Measurements from ENCODE around the gene SORCS3. TPM values are rescaled to one million over a fixed set of nuclear protein-coding genes. Genes with fewer than 3 reads are reported as not detected.

Gene SORCS3
- total RNA-seq, 2 donors from 2014 or later, result 0.68 TPM; not detected in 1

- DNase-seq, result no peak
- peaks cover 12% of the 10 kb centered on the region for H3K4me1 Mint-ChIP-seq
- H3K4me3 Mint-ChIP-seq, result no peak overlapping the region
- no peak overlapping the region for H3K4me3 ChIP-seq (ENCODE audit: low read length)
- H3K9ac ChIP-seq (ENCODE audit: extremely low read depth, low read length, poor library complexity, severe bottlenecking), result no peak overlapping the region
- no peaks in the 10 kb centered on the region for H3K9me3 ChIP-seq (ENCODE audit: control insufficient read depth, low read length)
- H3K36me3 ChIP-seq (ENCODE audit: control insufficient read depth, insufficient read depth, low read length), result no peaks in the 10 kb centered on the region
- H3K27me3 Mint-ChIP-seq (ENCODE audit: insufficient read depth), result no peaks in the 10 kb centered on the region
- H3K27ac ChIP-seq (ENCODE audit: low read depth, low read length), result no peak overlapping the region
- WGBS, 2 experiments (ENCODE audit: insufficient coverage in 1 of 2, insufficient read length in 1 of 2), result 97 to 100% methylated on average over 4 of the region's 4 CpGs
- no peaks in the 10 kb centered on the region for H3K27me3 ChIP-seq (ENCODE audit: control insufficient read depth, insufficient read depth, low read length, poor library complexity, severe bottlenecking)
- H3K4me1 ChIP-seq (ENCODE audit: control insufficient read depth, insufficient read depth, low read length), result no peaks in the 10 kb centered on the region
- TF ChIP-seq CTCF (conservative IDR thresholded peaks at IDR 0.05), result no peak
- H3K27ac Mint-ChIP-seq, result no peak overlapping the region
- H3K9me3 Mint-ChIP-seq, result no peaks in the 10 kb centered on the region
- no peaks in the 10 kb centered on the region for H3K36me3 Mint-ChIP-seq (ENCODE audit: low read depth)
Measured at GRCh38 chr10:105154736-105155135, 513.6 kb downstream of the SORCS3 start.

- H3K27ac Mint-ChIP-seq, result no peak overlapping the region
- TF ChIP-seq CTCF (conservative IDR thresholded peaks at IDR 0.05), result no peak
- H3K9me3 ChIP-seq (ENCODE audit: control insufficient read depth, low read length), result no peaks in the 10 kb centered on the region
- peaks cover 13% of the 10 kb centered on the region for H3K4me1 Mint-ChIP-seq
- WGBS, 2 experiments (ENCODE audit: insufficient coverage in 1 of 2, insufficient read length in 1 of 2), result 88 to 100% methylated on average over 1 of the region's 1 CpG
- no peak overlapping the region for H3K27ac ChIP-seq (ENCODE audit: low read depth, low read length)
- no peak overlapping the region for H3K4me3 ChIP-seq (ENCODE audit: low read length)
- no peak for DNase-seq
- H3K4me1 ChIP-seq (ENCODE audit: control insufficient read depth, insufficient read depth, low read length), result no peaks in the 10 kb centered on the region
- H3K36me3 ChIP-seq (ENCODE audit: control insufficient read depth, insufficient read depth, low read length), result no peaks in the 10 kb centered on the region
- H3K4me3 Mint-ChIP-seq, result no peak overlapping the region
- H3K27me3 Mint-ChIP-seq (ENCODE audit: insufficient read depth), result peaks cover 6% of the 10 kb centered on the region
- H3K9me3 Mint-ChIP-seq, result no peaks in the 10 kb centered on the region
- no peaks in the 10 kb centered on the region for H3K27me3 ChIP-seq (ENCODE audit: control insufficient read depth, insufficient read depth, low read length, poor library complexity, severe bottlenecking)
- no peaks in the 10 kb centered on the region for H3K36me3 Mint-ChIP-seq (ENCODE audit: low read depth)
- H3K9ac ChIP-seq (ENCODE audit: extremely low read depth, low read length, poor library complexity, severe bottlenecking), result no peak overlapping the region
Measured at GRCh38 chr10:105159268-105159667, 518.2 kb downstream of the SORCS3 start.

GRCh38 chr10:105161149-105161548 is 520.1 kb downstream of the SORCS3 start:
- no peak for TF ChIP-seq CTCF (conservative IDR thresholded peaks at IDR 0.05)
- no peak overlapping the region for H3K27ac Mint-ChIP-seq
- 92 to 93% methylated on average over 4 of the region's 4 CpGs for WGBS, 2 experiments (ENCODE audit: insufficient coverage in 1 of 2, insufficient read length in 1 of 2)
- no peaks in the 10 kb centered on the region for H3K9me3 Mint-ChIP-seq
- H3K27me3 ChIP-seq (ENCODE audit: control insufficient read depth, insufficient read depth, low read length, poor library complexity, severe bottlenecking), result no peaks in the 10 kb centered on the region
- no peak overlapping the region for H3K4me3 ChIP-seq (ENCODE audit: low read length)
- peaks cover 9% of the 10 kb centered on the region for H3K4me1 Mint-ChIP-seq
- peaks cover 6% of the 10 kb centered on the region for H3K27me3 Mint-ChIP-seq (ENCODE audit: insufficient read depth)
- H3K9me3 ChIP-seq (ENCODE audit: control insufficient read depth, low read length), result no peaks in the 10 kb centered on the region
- H3K9ac ChIP-seq (ENCODE audit: extremely low read depth, low read length, poor library complexity, severe bottlenecking), result no peak overlapping the region
- H3K4me3 Mint-ChIP-seq, result no peak overlapping the region
- H3K27ac ChIP-seq (ENCODE audit: low read depth, low read length), result no peak overlapping the region
- no peaks in the 10 kb centered on the region for H3K36me3 Mint-ChIP-seq (ENCODE audit: low read depth)
- no peaks in the 10 kb centered on the region for H3K36me3 ChIP-seq (ENCODE audit: control insufficient read depth, insufficient read depth, low read length)
- no peaks in the 10 kb centered on the region for H3K4me1 ChIP-seq (ENCODE audit: control insufficient read depth, insufficient read depth, low read length)
- no peak for DNase-seq

All from endodermal cell (in vitro differentiated cells).